A673 (cell line): ENCODE results near the gene TDP2. TPM values are rescaled to one million over a fixed set of nuclear protein-coding genes. Genes with fewer than 3 reads are reported as not detected.

ENCODE experiments used
- BruUV-seq: library from RNA; stranded (reverse); fragments of 400-500 nt; replicated peaks from 2 replicates; lab custom pipeline; 2021; lab: Mats Ljungman, UMichigan
- CTCF ChIA-PET: fragments of 300-600 bp; sonication (Branson Sonifier 250); formaldehyde crosslinking; loops from one replicate; lab custom pipeline; 2022; ENCODE audit warnings: antibody characterized with exemption; lab: Charles Lee
- POLR2A ChIA-PET: fragments of 300-600 bp; sonication (Branson Sonifier 250); formaldehyde crosslinking; loops from one replicate; lab custom pipeline; 2022; ENCODE audit warnings: antibody characterized with exemption; ENCODE audit not compliant: low non-redundant PET; lab: Charles Lee
- DNase-seq: peaks from one replicate; pipeline ENCODE4 v3.0.0-alpha.2; 2015; ENCODE audit warnings: low spot score
- H3K27ac ChIP-seq: fragments of 200-600 bp; sonication (generic); 2 replicates; pipeline ENCODE4 v1.5.1; 2016; ENCODE audit warnings: mixed run types, low read depth, mild to moderate bottlenecking, mixed read lengths, antibody characterized with exemption, low read length; ENCODE audit not compliant: poor library complexity, severe bottlenecking
- H3K27me3 ChIP-seq: fragments of 200-600 bp; sonication (generic); replicated peaks from 2 replicates; pipeline ENCODE4 v1.6.1; 2017; ENCODE audit warnings: mixed run types, low read depth, mild to moderate bottlenecking, mixed read lengths, antibody characterized with exemption, low read length; ENCODE audit not compliant: insufficient read depth, poor library complexity
- H3K36me3 ChIP-seq: fragments of 200-600 bp; sonication (generic); 2 replicates; pipeline ENCODE4 v1.6.1; 2016; ENCODE audit warnings: mixed run types, mild to moderate bottlenecking, mixed read lengths, antibody characterized with exemption, low read length; ENCODE audit not compliant: insufficient read depth, poor library complexity, severe bottlenecking
- H3K4me1 ChIP-seq: fragments of 200-600 bp; sonication (generic); 2 replicates; pipeline ENCODE4 v1.6.1; 2017; ENCODE audit warnings: mixed run types, mild to moderate bottlenecking, mixed read lengths, antibody characterized with exemption, low read length; ENCODE audit not compliant: insufficient read depth, poor library complexity, severe bottlenecking
- H3K4me3 ChIP-seq: fragments of 200-600 bp; sonication (generic); 2 replicates; pipeline ENCODE4 v1.5.1; 2016; ENCODE audit warnings: low read depth, mixed run types, mild to moderate bottlenecking, mixed read lengths, low read length; ENCODE audit not compliant: poor library complexity, severe bottlenecking
- H3K9me3 ChIP-seq: fragments of 200-600 bp; sonication (generic); 2 replicates; pipeline ENCODE4 v1.6.1; 2016; ENCODE audit warnings: mixed run types, low read depth, mild to moderate bottlenecking, mixed read lengths, antibody characterized with exemption, low read length; ENCODE audit not compliant: poor library complexity, severe bottlenecking
- CTCF ChIP-seq: fragments of 300-800, 200-600 bp; sonication (generic); conservative IDR thresholded peaks from 2 replicates; pipeline ENCODE4 v1.5.1; 2017; ENCODE audit warnings: low read depth, mild to moderate bottlenecking, antibody characterized with exemption, low read length, moderate library complexity, mixed read lengths
- EZH2 ChIP-seq: fragments of 200-600 bp; sonication (generic); IDR thresholded peaks from 2 replicates; pipeline ENCODE4 v1.6.1; 2017; ENCODE audit warnings: borderline replicate concordance, low read depth, mild to moderate bottlenecking, mixed read lengths, antibody characterized with exemption, low read length; ENCODE audit not compliant: poor library complexity, severe bottlenecking
- intact Hi-C: fragments of 100-400 bp; cut with micrococcal nuclease; formaldehyde crosslinking; loops from one replicate; pipeline ENCODE4 v1.10.0; 2022; ENCODE audit not compliant: unreplicated experiment
- total RNA-seq: library from RNA; stranded (reverse); gene quantifications from 2 replicates; pipeline ENCODE4 v1.2.3, GENCODE V29; 2021

Gene TDP2
- total RNA-seq, 1 experiment from 2014 or later = 34.9 TPM

- H3K4me3 ChIP-seq = no peak overlapping the region
- intact Hi-C loops = no loop called here
- H3K9me3 ChIP-seq = no peaks in the 10 kb centered on the region
- H3K27me3 ChIP-seq = no peaks in the 10 kb centered on the region
- TF ChIP-seq EZH2 = no peak
- no peak overlapping the region for H3K27ac ChIP-seq
- H3K4me1 ChIP-seq = no peaks in the 10 kb centered on the region
- no peak for DNase-seq
- ChIA-PET CTCF (interaction anchor here (0.6 kb wide), 1 partner anchor 401 kb away, joined by 6 read pairs; no protein-coding TSS in a partner anchor), POLR2A (no interaction called here)
- BruUV-seq = no TSS peak
- H3K36me3 ChIP-seq = no peaks in the 10 kb centered on the region
Observed at GRCh38 chr6:24631671-24632070, 35.0 kb downstream of the TDP2 start.

- TF ChIP-seq CTCF = no peak
- no peak for TF ChIP-seq EZH2
- BruUV-seq = no TSS peak
- Histone ChIP-seq H3K4me3 (no peak overlapping the region), H3K9me3 (no peaks in the 10 kb centered on the region), H3K27ac (no peak overlapping the region), H3K27me3 (no peaks in the 10 kb centered on the region), H3K36me3 (no peaks in the 10 kb centered on the region), H3K4me1 (no peaks in the 10 kb centered on the region)
- ChIA-PET CTCF (no interaction called here), POLR2A (no interaction called here)
- intact Hi-C loops = no loop called here
- DNase-seq = no peak
Observed at GRCh38 chr6:24630856-24631505, 35.7 kb downstream of the TDP2 start.

GRCh38 chr6:24621626-24622289 is 44.9 kb downstream of the TDP2 start:
- H3K27ac ChIP-seq = no peak overlapping the region
- CTCF ChIA-PET = no interaction called here
- no TSS peak for BruUV-seq
- intact Hi-C loops = no loop called here
- no peak overlapping the region for H3K4me3 ChIP-seq
- H3K9me3 ChIP-seq = no peaks in the 10 kb centered on the region
- H3K36me3 ChIP-seq = no peaks in the 10 kb centered on the region
- no peaks in the 10 kb centered on the region for H3K27me3 ChIP-seq
- no peak for TF ChIP-seq CTCF
- TF ChIP-seq EZH2 = no peak
- no peaks in the 10 kb centered on the region for H3K4me1 ChIP-seq
- no peak for DNase-seq
- POLR2A ChIA-PET = no interaction called here
